IPS-18c (cell line): Measurements from ENCODE around the gene ALS2.

ENCODE experiments used
- H3K4me3 ChIP-seq: 2 replicates; pipeline ENCODE4 v1.7.0; 2013; ENCODE audit warnings: low read depth, mild to moderate bottlenecking, low read length, moderate library complexity; ENCODE audit not compliant: insufficient read depth
- H3K9me3 ChIP-seq: one replicate; pipeline ENCODE4 v1.6.1; 2013; ENCODE audit warnings: mild to moderate bottlenecking, low read length, moderate library complexity; ENCODE audit not compliant: control insufficient read depth, insufficient read depth

The ALS2 gene

GRCh38 chr2:201668402-201668910 is 112.3 kb downstream of the ALS2 start:
- Histone ChIP-seq H3K4me3 (no peak overlapping the region), H3K9me3 (no peaks in the 10 kb centered on the region)

DNA sequence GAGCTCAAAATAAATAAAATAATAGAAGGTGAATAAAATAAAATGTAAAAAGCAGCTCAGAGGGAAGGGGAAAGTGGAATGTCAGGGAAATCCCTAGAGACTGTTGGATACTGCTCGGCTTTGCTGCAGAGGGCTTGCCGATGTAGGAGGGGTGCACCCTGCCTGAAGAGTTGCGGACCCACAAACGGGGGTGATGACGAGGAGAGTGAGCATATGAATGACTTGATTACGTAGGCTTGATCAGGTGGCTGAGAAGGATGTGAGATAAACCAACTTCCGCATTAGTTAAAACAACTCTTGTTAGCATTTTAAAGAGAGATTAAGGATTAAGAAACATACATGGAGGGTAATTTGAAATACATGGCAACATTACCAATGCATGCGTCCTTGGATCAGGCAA is 116.4 kb downstream of the ALS2 start:
- H3K4me3 ChIP-seq, result no peak overlapping the region
- H3K9me3 ChIP-seq, result no peaks in the 10 kb centered on the region

- Histone ChIP-seq H3K4me3 (no peak overlapping the region), H3K9me3 (no peaks in the 10 kb centered on the region)
These were observed 119.4 kb downstream of the ALS2 start for GRCh38 chr2:201661366-201661765.

GRCh38 chr2:201660293-201660895 is 120.3 kb downstream of the ALS2 start:
- H3K4me3 ChIP-seq, result no peak overlapping the region
- no peaks in the 10 kb centered on the region for H3K9me3 ChIP-seq

DNA sequence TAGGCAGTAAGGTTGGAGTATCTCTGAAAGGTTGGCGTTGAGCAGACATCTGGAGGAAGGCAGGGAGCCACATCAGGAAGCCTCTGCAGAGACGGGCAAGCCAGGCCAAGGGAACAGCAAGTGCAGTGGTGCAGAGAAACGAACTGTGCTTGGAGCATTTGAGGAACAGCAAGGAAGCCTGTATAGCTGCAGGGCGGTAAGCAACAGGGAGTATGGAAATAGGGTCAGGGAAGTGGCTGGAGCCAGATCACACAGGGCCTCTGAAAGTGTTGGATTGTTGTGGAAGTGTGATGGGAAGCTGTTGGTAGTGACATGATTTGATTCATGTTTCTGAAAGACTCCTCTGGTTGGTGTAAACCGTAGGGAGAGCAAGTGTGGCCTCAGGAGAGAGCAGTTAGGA is 124.0 kb downstream of the ALS2 start:
- H3K9me3 ChIP-seq, result peaks cover 3% of the 10 kb centered on the region
- H3K4me3 ChIP-seq, result no peak overlapping the region

DNA sequence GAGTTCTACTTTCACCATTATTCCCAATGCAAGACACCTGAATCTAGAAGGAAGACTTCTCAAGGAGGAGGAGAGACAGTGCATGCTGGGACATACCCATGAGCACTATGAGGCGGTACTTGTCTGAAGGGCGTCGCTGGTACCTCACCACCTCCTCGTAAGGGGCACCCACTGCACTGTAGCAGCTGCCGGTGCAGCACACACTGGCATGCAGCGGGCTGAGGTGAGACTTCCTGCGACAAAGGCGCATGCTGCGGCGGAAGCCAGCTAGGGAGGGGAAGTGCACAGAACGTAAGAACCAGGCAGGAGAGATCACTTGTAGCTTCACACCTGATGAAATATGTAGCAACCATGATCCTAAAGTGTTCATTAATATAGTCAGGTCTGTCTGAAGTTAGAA is 124.6 kb downstream of the ALS2 start:
- Histone ChIP-seq H3K4me3 (no peak overlapping the region), H3K9me3 (peaks cover 3% of the 10 kb centered on the region)

GRCh38 chr2:201654616-201655384 is 125.9 kb downstream of the ALS2 start:
- Histone ChIP-seq H3K4me3 (no peak overlapping the region), H3K9me3 (peaks cover 3% of the 10 kb centered on the region)

DNA sequence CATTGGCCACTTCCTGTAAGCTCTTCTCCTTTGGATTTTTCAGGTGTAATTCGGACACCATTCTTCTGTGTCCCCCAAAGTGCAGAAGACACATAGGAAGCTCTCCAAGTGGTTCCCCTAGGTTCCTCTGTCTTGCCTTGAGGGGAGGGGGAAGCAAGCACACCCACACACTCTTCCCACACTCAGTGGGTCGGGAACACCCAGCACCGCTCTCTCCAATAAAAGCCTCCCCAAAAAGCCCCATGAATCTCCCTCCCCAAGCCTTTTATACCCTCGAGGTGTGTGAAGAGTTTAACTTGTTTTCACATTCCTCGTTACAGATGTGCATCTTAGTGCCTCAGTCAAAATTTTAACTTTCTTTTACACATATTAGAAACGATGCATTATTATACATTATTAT is 127.5 kb downstream of the ALS2 start:
- H3K9me3 ChIP-seq, result peaks cover 3% of the 10 kb centered on the region
- no peak overlapping the region for H3K4me3 ChIP-seq
